ENCODE results near the gene SLC2A1.

SLC2A1 gene

DNA sequence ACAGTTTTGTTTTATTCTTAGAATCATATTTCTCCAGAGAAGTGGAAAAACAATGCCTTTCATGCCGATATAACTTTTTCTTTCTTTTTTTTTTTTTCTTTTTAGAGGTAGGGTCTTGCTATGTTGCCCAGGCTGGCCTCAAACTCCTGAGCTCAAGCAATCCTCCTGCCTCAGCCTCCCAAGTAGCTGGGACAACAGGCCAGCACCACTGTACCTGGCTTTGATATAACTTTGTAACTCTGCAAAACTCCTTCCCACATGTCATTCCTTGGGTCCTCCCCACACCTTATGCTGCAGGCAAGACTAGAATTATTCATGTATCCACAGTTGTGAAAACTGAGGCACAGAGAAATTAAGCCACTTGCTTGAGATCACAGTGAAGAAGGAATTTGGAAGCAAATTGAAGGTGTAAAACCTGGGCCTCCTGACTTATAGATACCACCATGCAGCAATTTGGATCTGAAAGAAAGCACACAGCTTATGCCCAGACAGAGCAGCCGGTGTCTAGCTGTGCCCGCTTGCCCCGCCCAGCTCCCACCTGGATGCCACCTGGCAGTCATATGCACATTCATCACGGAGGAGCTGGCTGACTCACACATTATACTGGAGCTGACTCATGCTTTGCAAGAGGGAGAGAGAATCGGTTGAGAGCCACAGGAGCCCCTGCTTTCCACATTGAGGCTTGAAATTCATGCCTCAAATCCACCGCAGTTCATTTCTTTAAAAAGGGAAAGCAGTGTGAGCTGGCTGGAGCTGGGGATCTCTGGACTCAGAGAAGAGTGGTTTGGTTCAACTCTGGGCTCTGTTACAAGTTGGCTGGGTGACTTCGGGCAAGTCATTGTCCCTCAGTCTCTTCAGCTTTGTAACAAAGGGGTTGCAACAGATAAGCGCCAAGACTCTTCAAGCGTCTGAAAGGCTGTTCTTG is 8.3 kb upstream of the SLC2A1 start:
- H3K79me2 ChIP-seq (ENCODE audit: low read length), result no peaks in the 10 kb centered on the region
- H3K9ac ChIP-seq (ENCODE audit: low read length), result no peak overlapping the region
- H3K4me2 ChIP-seq (ENCODE audit: low read length), result no peak overlapping the region
- 0 out of 2 replicates have a peak, but pooled peaks cover 6% of the 10 kb centered on the region for H3K27me3 ChIP-seq (ENCODE audit: low read depth, low read length)
- H3K36me3 ChIP-seq (replicated peaks; ENCODE audit: low read depth, low read length), result no peaks in the 10 kb centered on the region
- no peak for TF ChIP-seq EZH2phosphoT487 (IDR thresholded peaks at IDR 0.05; ENCODE audit: low read depth)
- TF ChIP-seq, protein P1, sequence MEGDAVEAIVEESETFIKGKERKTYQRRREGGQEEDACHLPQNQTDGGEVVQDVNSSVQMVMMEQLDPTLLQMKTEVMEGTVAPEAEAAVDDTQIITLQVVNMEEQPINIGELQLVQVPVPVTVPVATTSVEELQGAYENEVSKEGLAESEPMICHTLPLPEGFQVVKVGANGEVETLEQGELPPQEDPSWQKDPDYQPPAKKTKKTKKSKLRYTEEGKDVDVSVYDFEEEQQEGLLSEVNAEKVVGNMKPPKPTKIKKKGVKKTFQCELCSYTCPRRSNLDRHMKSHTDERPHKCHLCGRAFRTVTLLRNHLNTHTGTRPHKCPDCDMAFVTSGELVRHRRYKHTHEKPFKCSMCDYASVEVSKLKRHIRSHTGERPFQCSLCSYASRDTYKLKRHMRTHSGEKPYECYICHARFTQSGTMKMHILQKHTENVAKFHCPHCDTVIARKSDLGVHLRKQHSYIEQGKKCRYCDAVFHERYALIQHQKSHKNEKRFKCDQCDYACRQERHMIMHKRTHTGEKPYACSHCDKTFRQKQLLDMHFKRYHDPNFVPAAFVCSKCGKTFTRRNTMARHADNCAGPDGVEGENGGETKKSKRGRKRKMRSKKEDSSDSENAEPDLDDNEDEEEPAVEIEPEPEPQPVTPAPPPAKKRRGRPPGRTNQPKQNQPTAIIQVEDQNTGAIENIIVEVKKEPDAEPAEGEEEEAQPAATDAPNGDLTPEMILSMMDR (IDR thresholded peaks at IDR 0.05; ENCODE audit: low read depth, low read length), result no peak
- H3K27ac ChIP-seq (ENCODE audit: low read length), result no peak overlapping the region
- no peak overlapping the region for H2AFZ ChIP-seq (ENCODE audit: low read depth, low read length)
- no peaks in the 10 kb centered on the region for H4K20me1 ChIP-seq (ENCODE audit: insufficient read depth, low read length)
- H3K4me1 ChIP-seq (ENCODE audit: low read length), result no peaks in the 10 kb centered on the region
- no peak overlapping the region for H3K4me3 ChIP-seq (ENCODE audit: low read length)
- H3K9me3 ChIP-seq (ENCODE audit: insufficient read depth, low read length), result no peaks in the 10 kb centered on the region

DNA sequence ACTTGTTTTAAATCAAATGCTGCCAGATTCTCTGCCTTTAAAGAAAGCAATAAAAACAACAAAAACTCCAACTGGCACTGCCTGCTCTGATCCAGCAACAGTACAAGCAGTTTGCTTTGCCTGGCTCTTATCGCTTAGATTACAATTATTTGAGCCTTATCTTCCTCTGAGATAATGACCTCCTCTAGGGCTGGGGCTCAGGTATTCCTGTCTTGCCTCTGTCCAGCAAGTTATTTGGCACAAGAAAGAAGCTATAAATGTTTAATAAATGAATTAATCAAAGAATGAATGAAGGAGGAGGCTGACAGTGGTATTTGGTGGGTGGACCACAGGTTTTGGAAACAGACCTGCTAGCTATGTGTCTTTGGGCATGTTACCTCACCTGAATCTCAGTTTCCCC is 6.7 kb upstream of the SLC2A1 start:
- no peak overlapping the region for H3K27ac ChIP-seq (ENCODE audit: low read length)
- no peak overlapping the region for H3K4me3 ChIP-seq (ENCODE audit: low read length)
- H3K4me1 ChIP-seq (ENCODE audit: low read length), result peaks cover 7% of the 10 kb centered on the region
- TF ChIP-seq EZH2phosphoT487 (IDR thresholded peaks at IDR 0.05; ENCODE audit: low read depth), result no peak
- TF ChIP-seq, protein P1 (IDR thresholded peaks at IDR 0.05; ENCODE audit: low read depth, low read length), result no peak
- no peaks in the 10 kb centered on the region for H3K9me3 ChIP-seq (ENCODE audit: insufficient read depth, low read length)
- H3K4me2 ChIP-seq (ENCODE audit: low read length), result no peak overlapping the region
- H3K9ac ChIP-seq (ENCODE audit: low read length), result no peak overlapping the region
- H3K36me3 ChIP-seq (replicated peaks; ENCODE audit: low read depth, low read length), result no peaks in the 10 kb centered on the region
- peaks cover 6% of the 10 kb centered on the region; the same call in 1 of the 2 replicates for H3K27me3 ChIP-seq (ENCODE audit: low read depth, low read length)
- H4K20me1 ChIP-seq (ENCODE audit: insufficient read depth, low read length), result no peaks in the 10 kb centered on the region
- no peak overlapping the region for H2AFZ ChIP-seq (ENCODE audit: low read depth, low read length)
- H3K79me2 ChIP-seq (ENCODE audit: low read length), result no peaks in the 10 kb centered on the region

DNA sequence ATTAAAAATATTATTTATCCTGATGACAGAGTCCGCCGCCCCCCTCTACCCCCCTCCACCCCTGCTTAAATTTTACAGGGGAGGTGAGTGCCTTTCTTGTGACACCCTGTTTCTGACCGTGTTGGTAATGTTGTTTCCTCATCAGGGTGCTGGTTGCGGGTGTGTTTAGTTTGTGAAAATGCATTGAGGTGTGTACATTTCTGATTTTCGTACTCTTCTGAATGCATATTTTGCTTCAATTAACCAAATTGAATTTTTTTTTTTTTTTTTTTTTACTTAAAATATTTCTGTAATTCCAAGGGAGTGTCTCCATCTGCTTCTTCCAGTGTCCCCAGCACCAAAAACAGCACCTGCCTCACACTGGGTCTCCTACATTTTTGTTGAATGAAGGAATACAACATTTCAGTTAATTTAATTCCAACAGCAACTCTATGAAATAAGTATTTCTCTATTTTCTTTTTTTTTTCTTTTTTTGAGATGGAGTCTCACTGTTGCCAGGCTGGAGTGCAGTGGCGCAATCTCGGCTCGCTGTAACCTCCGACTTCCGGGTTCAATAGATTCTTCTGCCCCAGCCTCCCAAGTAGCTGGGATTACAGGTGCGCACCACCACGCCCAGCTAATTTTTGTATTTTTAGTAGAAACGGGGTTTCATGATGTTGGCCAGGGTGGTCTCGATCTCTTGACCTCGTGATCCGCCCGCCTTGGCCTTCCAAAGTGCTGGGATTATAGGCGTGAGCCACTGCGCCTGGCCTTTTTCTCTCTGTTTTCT is 5.6 kb upstream of the SLC2A1 start:
- H3K36me3 ChIP-seq (replicated peaks; ENCODE audit: low read depth, low read length), result no peaks in the 10 kb centered on the region
- H3K4me1 ChIP-seq (ENCODE audit: low read length), result peaks cover 12% of the 10 kb centered on the region
- H3K79me2 ChIP-seq (ENCODE audit: low read length), result no peaks in the 10 kb centered on the region
- H3K27ac ChIP-seq (ENCODE audit: low read length), result no peak overlapping the region
- H3K9me3 ChIP-seq (ENCODE audit: insufficient read depth, low read length), result no peaks in the 10 kb centered on the region
- H4K20me1 ChIP-seq (ENCODE audit: insufficient read depth, low read length), result no peaks in the 10 kb centered on the region
- H2AFZ ChIP-seq (ENCODE audit: low read depth, low read length), result no peak overlapping the region
- no peak overlapping the region for H3K4me3 ChIP-seq (ENCODE audit: low read length)
- TF ChIP-seq, protein P1 (IDR thresholded peaks at IDR 0.05; ENCODE audit: low read depth, low read length), result no peak
- no peak overlapping the region for H3K9ac ChIP-seq (ENCODE audit: low read length)
- peaks cover 6% of the 10 kb centered on the region; the same call in 1 of the 2 replicates for H3K27me3 ChIP-seq (ENCODE audit: low read depth, low read length)
- H3K4me2 ChIP-seq (ENCODE audit: low read length), result no peak overlapping the region

Data from OCI-LY3 (cell line).